NCI-H526 (cell line): Measurements from ENCODE around the gene SEPHS2.

ENCODE experiments used
- DNase-seq, 2 experiments: peaks; one replicate each; lab custom pipeline; 2025; lab: John Stamatoyannopoulos, UW

SEPHS2 gene

DNA sequence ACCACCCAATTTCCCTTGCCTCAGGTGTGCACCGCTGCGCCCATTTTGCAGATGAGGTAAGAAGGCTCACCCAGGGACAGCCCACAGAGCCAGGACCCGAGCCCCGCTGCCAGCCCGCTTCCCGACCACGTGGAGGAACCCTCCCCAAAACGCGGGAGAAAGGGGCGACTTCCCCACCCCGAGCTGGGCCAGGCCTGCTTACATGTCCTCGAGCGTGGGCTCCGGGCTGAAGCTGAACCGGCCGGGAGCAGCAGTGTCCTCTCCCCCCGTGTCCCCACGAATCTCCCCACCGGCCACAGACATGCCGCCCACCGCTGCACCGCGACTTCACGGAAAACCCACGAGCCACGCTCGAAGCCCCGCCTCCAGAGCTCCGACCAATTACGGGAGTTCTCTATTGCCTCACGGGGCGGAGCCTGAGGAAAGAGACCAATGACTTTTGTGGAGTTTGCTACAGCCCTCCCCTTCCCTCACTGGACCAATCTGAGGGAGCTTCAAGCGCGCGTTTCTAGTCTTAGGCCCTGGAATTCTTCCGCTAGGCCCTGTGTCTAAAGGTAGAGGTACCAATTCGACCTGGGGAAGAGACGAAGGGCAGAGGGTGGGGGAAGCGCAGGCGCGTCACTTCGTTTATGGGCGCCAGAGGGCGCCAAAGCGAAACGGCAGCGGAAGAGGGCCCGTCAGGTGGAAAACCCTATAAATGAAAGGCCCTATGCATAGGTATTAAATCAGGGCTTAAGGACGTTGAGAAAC is 15.8 kb downstream of the SEPHS2 start, which contains the start of gene DCTPP1:
DCTPP1 (minus strand) TSS at position 353 of the 750 bp plus-strand sequence; CDS start at position 303, 50 bp downstream.
- peak; percentile 99 for DNase-seq

DNA sequence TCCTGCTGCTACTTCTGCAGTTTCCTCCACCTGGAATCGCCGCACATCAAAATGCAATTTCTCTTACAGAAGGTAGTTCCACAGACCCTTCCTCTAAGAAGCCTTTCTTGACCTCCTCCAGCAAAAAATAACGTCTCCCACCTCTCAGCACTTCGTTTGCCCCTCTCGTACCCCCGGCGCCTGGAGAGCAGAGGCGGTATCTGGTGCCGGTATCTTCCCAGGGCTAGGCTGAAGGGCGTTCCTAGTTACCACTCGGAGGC is 16.3 kb downstream of the SEPHS2 start:
- DNase-seq = no peak

DNA sequence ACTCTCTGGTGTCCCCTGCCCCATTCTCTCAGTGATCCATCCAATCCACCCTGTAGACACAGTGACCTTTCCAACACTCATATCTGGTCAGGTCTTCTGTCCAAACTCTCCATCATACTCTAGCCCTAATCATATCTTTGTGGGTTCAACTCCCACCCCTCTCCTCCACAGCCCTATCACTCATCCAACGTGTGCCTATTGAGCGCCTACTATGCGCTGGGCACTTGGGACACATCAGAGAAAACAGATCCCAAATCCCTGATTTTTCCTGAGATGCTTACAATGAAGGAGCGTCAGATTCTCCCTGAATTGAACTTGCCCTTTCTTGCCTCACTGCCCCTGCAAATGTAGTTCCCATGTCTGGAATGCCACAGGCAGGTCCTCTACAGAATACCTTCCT is 17.6 kb downstream of the SEPHS2 start:
- no peak for DNase-seq

DNA sequence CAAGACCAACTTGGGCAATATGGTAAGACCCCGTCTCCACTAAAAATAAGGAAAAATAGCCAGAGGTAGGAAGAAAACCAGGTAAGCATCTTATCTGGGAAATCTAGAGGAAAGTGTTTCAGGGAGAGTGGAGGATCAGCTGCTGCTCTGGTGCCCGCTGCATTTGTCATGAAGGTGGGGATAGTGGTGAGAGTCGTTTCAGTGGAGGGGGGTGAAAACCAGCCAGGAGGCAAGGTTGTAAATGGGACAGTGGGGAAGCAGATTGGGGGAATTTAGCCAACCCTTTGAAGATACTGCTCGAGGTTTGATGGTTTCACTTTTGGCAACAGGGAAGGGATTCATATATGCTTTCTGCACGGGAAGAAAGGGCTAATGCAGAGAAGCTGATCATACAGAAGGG is 24.7 kb downstream of the SEPHS2 start:
- DNase-seq = no peak

DNA sequence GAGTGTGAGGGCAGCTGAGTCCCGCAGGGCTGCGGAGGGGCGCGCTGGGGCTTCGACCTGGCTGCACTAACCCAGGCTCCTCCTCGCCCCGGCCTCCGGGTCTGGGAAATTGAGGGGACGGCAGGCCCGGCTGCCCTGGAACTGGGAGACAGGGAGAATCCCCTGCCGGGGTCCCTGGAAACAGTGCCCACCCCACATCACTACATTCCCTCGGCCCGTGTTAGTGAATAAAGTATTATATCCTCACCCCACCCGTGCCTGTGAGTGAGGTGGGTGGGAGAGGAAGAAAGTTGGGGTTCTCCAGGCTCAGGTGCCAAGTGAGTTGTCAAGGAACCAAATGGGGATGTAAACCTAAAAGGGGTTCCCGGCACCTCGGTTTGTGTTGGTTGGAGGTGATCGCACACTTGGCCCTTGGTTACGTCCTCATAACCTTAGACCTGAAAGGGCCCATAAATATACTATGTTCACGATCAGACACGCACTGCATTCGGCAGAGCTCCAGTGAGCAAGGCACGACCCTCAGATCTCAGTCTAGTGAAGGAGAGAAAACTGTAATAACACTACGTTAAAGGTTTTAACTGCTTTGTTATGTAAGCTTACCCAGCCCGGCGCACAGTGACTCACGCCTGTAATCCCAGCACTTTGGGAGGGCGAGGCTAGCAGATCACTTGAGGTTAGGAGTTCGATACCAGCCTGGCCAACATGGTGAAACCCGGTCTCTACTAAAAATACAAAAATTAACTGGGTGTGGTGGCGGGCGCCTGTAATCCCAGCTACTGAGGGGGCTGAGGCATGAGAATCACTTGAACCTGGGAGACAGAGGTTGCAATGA is 27.1 kb downstream of the SEPHS2 start:
- DNase-seq = peak; percentile 5 to 28

- DNase-seq = peak; percentile 85 to 98
Observed at GRCh38 chr16:30417529-30418349, 27.9 kb downstream of the SEPHS2 start.

DNA sequence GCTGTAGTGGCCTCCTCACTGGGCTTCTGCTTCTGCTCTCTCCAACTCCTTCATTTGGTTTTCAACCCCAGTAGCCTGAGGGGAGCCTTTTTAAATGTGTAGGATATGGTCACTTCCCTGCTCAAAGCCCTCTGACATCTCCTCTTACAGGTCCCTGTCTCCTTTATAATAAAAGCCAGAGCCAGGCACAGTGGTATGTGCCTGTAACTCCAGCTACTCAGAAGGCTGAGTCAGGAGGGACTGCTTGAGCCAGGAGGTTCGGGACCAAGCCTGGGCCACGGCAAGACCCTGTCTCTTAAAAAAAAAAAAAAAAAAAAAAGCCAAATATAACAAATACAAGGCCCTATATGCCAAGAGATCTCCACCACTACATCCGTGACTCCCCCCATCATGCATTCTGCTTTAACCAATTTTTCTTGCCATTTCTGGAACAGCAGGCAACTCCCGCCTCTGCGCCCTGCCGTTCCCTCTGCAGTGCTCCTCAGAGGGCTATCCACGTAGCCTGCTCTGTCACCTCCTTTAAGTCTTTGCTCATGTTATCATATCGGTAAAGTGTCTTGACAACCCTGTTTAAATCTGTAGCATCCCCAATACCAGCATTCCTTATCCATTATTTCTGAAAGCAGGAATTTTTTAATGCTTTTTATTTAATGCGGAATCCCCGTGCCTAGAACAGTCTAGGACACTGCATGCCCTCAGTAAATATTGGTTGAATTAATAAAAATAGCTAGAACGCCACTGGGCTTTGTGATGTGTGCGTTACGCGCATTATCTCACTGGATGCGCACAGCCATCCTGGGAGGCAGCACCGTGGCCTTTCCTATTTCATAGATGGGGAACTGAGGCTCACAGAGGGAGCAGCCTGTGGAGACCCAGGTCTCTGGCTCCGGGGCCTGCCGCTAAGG is 28.8 kb downstream of the SEPHS2 start:
- DNase-seq = no peak

GRCh38 chr16:30416047-30416603 is 29.5 kb downstream of the SEPHS2 start:
- no peak for DNase-seq

DNA sequence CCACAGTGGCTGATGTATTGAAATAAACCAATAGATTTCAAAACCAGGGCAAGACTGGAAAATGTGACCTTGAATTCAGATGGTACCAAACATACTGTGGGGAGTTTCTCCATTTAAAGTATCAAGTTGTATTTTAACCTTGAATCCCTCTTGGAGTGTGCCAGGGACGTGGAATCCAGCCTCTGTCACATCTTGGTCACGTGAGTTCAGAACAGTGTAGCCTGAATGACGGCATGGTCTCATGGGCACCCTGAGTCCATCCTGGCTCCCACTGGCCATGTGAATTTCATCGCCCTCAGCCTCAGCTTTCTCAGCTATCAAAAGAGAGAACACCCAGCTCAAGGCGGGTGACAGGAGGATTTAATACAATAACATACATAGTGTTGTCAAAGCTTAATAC is 31.5 kb downstream of the SEPHS2 start:
- no peak for DNase-seq

DNA sequence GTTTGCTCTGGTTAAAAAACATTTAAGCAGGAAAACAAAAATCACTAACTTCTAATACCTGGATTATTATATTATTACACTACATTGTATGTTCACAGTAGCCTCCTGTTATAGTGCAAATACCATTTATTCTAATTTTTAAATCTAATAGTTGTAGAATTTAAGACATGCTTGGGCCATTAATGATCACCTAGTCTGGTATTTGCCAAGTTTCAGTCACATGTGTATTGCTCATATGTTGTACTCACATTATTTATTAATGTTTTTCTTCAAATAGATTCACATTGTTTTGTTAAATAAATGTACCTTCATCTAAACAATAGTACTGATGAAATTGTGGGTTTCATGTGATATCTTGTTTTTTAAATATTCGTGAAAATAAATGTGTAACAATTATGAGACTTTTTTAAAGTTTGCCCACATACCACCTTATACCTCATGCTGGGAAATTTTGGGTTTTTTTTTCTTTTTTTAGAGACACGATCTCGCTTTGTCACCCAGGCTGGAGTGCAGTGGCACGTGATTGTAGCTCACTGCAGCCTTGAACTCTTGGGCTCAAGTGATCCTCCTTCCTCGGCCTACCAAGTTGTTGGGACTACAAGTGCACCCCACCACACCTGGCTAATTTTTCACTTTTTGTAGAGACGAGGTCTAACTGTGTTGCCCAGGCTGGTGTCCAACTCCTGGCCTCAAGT is 32.4 kb downstream of the SEPHS2 start:
- no peak for DNase-seq

DNA sequence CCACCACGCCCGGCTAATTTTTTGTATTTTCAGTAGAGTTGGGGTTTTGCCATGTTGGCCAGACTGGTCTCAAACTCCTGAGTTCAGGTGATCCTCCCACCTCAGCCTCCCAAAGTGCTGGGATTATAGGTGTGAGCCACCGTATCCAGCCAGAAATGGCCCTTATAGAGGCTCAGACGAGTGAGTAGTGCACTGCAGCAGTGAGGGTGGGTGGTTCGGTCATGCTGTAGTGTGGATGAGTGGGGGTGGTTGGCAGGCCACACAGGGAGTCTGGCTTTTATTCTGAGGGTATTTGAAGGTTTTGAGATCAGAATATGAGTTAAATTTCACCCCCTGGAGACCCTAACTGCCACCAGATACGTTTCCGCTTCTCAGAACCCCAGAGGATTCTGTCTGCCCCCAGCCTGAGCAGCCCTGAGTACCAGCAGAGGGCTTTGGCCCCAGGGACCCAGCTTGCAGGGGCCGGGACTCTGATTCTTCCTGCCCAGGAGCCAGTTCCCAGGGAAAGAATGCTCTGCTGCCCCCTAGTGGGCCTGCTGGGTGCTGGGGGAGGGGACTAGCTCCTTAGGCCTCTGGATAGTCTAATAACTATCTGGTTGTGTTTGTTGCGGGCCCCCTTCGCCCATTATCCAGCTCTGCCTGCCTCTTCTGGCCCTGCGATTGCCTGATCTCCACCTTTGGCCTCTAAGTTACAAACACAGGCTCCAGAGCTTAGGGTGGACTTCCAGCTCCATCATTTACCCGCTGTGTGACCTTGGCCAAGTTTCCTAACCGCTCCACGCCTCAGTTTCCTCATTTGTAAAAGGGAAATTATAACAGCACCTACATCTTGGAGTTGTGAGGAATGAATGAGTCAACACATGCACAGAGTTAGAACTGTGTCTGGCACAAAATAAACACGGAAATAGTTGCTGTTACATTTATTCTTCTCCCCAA is 36.3 kb downstream of the SEPHS2 start:
- peak; percentile 80 to 93 for DNase-seq

DNA sequence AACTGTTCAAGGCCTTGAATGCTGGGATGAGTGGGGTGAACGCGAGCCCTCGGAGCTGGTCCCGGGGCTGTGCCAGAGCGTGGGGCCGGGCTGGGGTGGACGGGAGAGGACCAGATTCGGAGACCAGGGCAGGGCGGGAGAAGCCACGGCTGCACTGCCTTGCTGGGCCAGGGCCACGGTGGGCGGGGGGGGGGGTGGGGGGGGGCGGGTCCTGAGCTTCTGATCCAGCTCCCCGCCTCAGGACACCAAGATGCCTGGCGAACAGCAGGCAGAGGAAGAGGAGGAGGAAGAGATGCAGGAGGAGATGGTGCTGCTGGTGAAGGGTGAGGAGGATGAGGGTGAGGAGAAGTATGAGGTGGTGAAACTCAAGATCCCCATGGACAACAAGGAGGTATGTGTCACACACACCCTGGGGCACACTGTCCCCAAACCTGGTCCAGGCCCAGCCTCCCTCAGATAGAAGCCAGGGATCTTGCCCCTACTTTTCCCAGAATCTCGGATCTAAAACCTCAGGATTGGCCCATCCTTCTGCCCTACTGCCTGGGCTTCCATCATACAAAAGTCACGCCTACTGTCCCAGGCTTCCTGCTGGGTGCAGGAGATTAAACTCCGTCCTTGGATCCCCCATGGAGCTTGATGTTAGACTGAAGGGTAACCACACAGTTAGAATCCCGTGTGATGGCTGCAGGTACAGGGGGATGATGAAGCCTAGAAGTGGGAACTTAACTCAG is 37.7 kb downstream of the SEPHS2 start:
- DNase-seq = no peak

DNA sequence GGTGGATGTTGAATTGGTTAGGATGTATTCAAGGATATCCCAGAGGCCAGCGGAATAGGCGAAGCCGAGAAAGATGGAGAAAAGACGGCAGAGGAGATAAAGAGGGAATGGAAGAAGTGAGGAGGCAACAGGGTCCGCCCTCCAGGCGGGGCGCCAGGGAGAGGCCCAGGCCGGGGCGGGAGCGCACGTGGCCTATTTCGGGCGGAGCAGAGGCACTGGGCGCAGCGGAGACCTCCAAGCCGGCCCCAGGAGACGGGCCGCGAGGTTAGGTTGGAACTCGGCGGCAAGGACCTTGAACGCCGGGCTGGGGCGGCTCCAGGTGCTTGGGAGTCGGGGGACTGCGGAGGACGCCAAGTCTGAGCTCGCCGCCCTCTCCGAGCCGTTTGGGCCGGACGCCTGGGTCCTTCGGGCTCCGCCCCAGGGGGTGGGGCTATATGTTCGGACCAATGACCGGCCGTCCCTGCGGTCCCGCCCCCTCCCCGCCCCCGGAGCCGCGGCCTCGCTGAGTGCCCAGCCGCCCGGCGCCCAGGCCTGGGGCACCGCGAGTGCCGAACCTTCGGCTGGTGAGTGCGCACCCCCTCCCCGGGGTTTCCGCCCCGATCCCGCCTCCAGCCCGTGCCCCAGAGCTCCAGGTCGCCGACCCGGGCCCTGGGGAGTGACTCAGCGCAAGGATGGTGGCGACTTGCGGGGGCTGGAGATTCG is 38.4 kb downstream of the SEPHS2 start, which contains the start of gene ZNF771:
ZNF771 (plus strand) TSS at position 505 of the 702 bp plus-strand sequence. CDS start 448 bp downstream, outside the sequence.
- peak; percentile 78 to 95 for DNase-seq

DNA sequence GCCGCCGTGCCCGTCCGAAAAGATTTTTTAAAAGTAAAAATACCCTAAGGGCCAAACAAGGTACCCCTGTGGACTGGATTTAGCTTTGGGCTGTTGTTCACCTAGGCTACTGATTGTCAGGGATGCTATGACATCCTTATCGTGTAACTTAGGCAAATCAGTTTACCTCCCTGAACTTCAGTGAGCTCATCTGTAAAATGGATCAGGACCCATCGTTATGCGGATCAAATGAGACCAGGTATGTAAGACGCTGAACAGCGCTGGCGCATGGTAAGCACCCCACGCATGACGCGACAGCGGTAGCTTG is 38.9 kb downstream of the SEPHS2 start:
- no peak for DNase-seq

GRCh38 chr16:30401768-30402425 is 43.8 kb downstream of the SEPHS2 start:
- DNase-seq = no peak

- peak in 1 of 2 experiments; percentile 28 for DNase-seq
Observed at GRCh38 chr16:30399435-30400186, 46.1 kb downstream of the SEPHS2 start.
